Lung (tissue), 12 donors: Measurements from ENCODE around the gene GOLGA5. TPM values are rescaled to one million over a fixed set of nuclear protein-coding genes. Genes with fewer than 3 reads are reported as not detected.
"Not testable (repeated sequence)": the region's sequence is repeated elsewhere in the genome, so short reads cannot be mapped to it uniquely, and the experiment has no call there.

Experiments
- ATAC-seq: fragments of 200-7000 bp; cut with Tn5 transposase; one replicate; pipeline ENCODE4 v1.9.1; 2020; ENCODE audit warnings: moderate number of reproducible peaks; ENCODE audit not compliant: insufficient read depth, low FRiP score
- DNase-seq, 3 donors: peaks; one replicate each; pipeline ENCODE4 v3.0.0-alpha.2; 2013 to 2017
- H3K27ac ChIP-seq, 2 donors: one replicate each; pipeline ENCODE4 v1.5.1; 2013; ENCODE audit warnings: mild to moderate bottlenecking in 2 of 2, moderate library complexity in 2 of 2, control low read depth in 1 of 2, inconsistent platforms in 1 of 2, low read depth in 1 of 2, low read length in 1 of 2
- H3K27me3 ChIP-seq, 3 donors: one replicate each; pipeline ENCODE4 v1.5.1; 2013; ENCODE audit warnings: low read length in 2 of 3; ENCODE audit not compliant: control insufficient read depth in 3 of 3, insufficient read depth in 3 of 3
- H3K36me3 ChIP-seq, 4 donors: one replicate each; pipeline ENCODE4 v1.5.1; 2013; ENCODE audit warnings: low read length in 4 of 4, mild to moderate bottlenecking in 1 of 4, moderate library complexity in 1 of 4; ENCODE audit not compliant: control insufficient read depth in 4 of 4, insufficient read depth in 4 of 4
- H3K4me1 ChIP-seq, 5 donors: one replicate each; pipeline ENCODE4 v1.5.1; 2013; ENCODE audit warnings: low read length in 5 of 5, mild to moderate bottlenecking in 2 of 5, moderate library complexity in 1 of 5; ENCODE audit not compliant: control insufficient read depth in 5 of 5, insufficient read depth in 5 of 5
- H3K4me3 ChIP-seq: one replicate; pipeline ENCODE4 v1.5.1; 2013; ENCODE audit warnings: mild to moderate bottlenecking, control low read depth, moderate library complexity
- H3K9ac ChIP-seq, 2 donors: one replicate each; pipeline ENCODE4 v1.5.1; 2013; ENCODE audit warnings: low read length in 2 of 2, control low read depth in 1 of 2; ENCODE audit not compliant: insufficient read depth in 1 of 2
- H3K9me3 ChIP-seq, 4 donors: one replicate each; pipeline ENCODE4 v1.5.1; 2013; ENCODE audit warnings: low read length in 3 of 4, mild to moderate bottlenecking in 1 of 4, moderate library complexity in 1 of 4; ENCODE audit not compliant: control insufficient read depth in 4 of 4, insufficient read depth in 3 of 4
- WGBS, 2 donors: extraction: QIAGEN DNeasy Blood & Tissue Kit; methylation state at CpG; one replicate each; pipeline ENCODE4 v1.1.7; 2013; 5-methylcytosine and 5-hydroxymethylcytosine counted together
- polyA plus RNA-seq, 2 donors: library from polyadenylated mRNA; stranded (reverse); fragments of 200-250 nt; gene quantifications; one replicate each; pipeline ENCODE4 v1.2.1, GENCODE V29; 2013
- total RNA-seq, 2 donors: library from RNA; depleted of rRNA in 1 of 2; stranded (reverse); fragments of >200 nt in 1 of 2; gene quantifications; one replicate each; pipeline ENCODE4 v1.2.1, GENCODE V29; 2014 to 2021
- TF ChIP-seq, protein P1 (sequence below): IDR thresholded peaks from 2 replicates; pipeline ENCODE4 v1.5.1; 2012; ENCODE audit warnings: mild to moderate bottlenecking; ENCODE audit errors: control extremely low read depth, extremely low read depth
- donor health status: control.
- donor health status: control.
- donor health status: Bipolar disorder and iron deficiency.
- donor health status: healthy.
- donor health status: DM: yes; HTN: yes; CAD: no.

Gene GOLGA5
- total and polyA plus RNA-seq, 4 donors = 26.9 to 36.9 (median 34.0) TPM

DNA sequence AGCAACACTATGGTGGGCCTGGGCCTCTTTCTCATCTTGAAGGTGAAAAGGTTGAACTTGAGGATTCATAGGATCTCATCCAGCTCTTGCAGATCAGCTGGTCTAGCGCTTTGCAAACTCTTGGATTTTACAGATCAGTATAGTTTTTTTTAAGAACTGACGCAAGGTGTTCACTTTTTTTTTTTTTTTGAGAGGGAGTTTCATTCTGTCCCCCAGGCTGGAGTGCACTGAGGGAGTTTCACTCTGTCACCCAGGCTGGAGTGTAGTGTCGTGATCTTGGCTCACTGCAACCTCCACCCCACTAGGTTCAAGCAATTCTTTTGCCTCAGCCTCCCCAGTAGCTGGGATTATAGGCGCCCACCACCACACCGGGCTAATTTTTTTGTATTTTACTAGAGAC lies 25.3 kb upstream of the GOLGA5 start:
- ATAC-seq (no peak), DNase-seq (no peak)
- H3K27ac ChIP-seq = peak overlapping the region in 1 of 2 donors; percentile 40
- H3K9ac ChIP-seq = no peak overlapping the region
- no peaks in the 10 kb centered on the region for H3K36me3 ChIP-seq
- no peaks in the 10 kb centered on the region for H3K4me1 ChIP-seq
- TF ChIP-seq, protein P1, sequence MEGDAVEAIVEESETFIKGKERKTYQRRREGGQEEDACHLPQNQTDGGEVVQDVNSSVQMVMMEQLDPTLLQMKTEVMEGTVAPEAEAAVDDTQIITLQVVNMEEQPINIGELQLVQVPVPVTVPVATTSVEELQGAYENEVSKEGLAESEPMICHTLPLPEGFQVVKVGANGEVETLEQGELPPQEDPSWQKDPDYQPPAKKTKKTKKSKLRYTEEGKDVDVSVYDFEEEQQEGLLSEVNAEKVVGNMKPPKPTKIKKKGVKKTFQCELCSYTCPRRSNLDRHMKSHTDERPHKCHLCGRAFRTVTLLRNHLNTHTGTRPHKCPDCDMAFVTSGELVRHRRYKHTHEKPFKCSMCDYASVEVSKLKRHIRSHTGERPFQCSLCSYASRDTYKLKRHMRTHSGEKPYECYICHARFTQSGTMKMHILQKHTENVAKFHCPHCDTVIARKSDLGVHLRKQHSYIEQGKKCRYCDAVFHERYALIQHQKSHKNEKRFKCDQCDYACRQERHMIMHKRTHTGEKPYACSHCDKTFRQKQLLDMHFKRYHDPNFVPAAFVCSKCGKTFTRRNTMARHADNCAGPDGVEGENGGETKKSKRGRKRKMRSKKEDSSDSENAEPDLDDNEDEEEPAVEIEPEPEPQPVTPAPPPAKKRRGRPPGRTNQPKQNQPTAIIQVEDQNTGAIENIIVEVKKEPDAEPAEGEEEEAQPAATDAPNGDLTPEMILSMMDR = no peak
- H3K4me3 ChIP-seq = no peak overlapping the region
- no peaks in the 10 kb centered on the region for H3K9me3 ChIP-seq
- no peaks in the 10 kb centered on the region for H3K27me3 ChIP-seq
- WGBS, 2 donors = 91 to 95% methylated on average over 5 of the region's 5 CpGs

DNA sequence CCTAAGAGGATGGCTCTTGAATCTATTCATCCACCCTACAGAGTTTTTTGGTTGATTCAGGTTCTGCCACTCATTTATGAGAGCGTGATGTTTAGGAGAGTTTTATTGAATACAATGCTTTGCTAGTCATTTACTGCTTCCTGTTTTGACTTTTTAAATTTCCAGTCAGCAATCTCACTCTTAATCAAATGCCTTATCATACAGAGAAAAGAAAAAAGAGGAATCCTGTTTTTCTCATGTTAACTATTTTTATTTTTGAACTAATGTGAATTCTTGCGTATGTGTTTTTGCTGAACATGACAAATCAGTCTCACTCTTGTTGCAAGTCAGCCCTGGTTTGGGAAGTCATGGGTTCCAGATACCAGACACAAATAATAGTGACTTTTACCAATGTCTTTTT lies 23.6 kb upstream of the GOLGA5 start:
- no peak overlapping the region for H3K4me3 ChIP-seq
- no peaks in the 10 kb centered on the region for H3K36me3 ChIP-seq
- TF ChIP-seq, protein P1 = no peak
- 56 to 78% methylated on average over 2 of the region's 2 CpGs for WGBS, 2 donors
- no peak overlapping the region for H3K9ac ChIP-seq
- H3K9me3 ChIP-seq = no peaks in the 10 kb centered on the region
- ATAC-seq (no peak), DNase-seq (no peak)
- H3K27ac ChIP-seq = no peak overlapping the region
- no peaks in the 10 kb centered on the region for H3K27me3 ChIP-seq
- no peaks in the 10 kb centered on the region for H3K4me1 ChIP-seq

DNA sequence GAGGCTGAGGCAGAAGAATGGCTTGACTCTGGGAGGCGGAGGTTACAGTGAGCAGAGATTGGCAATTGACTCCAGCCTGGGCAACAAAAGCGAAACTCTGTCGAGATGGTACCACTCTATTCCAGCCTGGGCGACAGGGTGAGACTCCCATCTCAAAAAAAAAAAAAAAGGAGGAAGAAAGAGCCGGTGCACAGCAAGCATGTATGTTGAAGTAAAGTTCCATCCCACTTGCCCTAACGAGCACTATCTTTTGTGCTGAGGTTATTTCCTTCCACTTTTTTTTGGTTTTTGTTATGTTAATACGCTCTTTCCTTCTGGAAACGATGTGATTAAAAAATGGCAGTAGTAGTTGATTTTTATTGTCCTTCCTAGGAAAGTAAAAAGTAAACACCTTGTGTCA lies 19.5 kb upstream of the GOLGA5 start:
- H3K9ac ChIP-seq = no peak overlapping the region

DNA sequence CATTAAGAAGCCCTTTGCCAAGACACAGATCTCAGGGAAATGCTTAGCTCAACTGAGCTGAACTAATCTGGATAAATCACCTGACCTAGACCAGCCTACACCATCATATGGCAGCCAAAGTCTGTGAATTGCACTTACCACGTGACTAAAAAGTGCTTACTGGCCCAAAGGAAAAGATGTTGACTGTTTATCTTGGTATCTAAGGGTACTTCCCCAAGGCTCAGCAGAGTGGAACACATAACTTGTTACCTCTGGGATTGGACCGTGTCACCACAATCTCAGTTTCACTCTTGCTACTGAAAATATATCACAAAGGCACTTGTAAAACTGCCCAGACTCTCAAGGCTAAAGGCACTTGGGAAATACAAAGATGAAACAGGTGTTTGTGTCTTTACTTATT lies 18.8 kb upstream of the GOLGA5 start:
- not testable (repeated sequence) for H3K27me3 ChIP-seq, H3K4me3 ChIP-seq, H3K9me3 ChIP-seq, H3K36me3 ChIP-seq, H3K4me1 ChIP-seq, H3K27ac ChIP-seq, H3K9ac ChIP-seq
- ATAC-seq (peak; percentile 41), DNase-seq (peak in 1 of 3 donors; percentile 22)
- WGBS, 2 donors = 16% methylated on average over 2 of the region's 2 CpGs

More for the DNA sequence above, 19.5 kb upstream of the GOLGA5 start:
- DNase-seq (no peak), ATAC-seq (no peak)
- Histone ChIP-seq H3K27me3 (no peaks in the 10 kb centered on the region), H3K4me3 (no peak overlapping the region), H3K27ac (no peak overlapping the region), H3K4me1 (peaks cover 0 to 2% (median 0%) of the 10 kb centered on the region in 5 donors), H3K36me3 (no peaks in the 10 kb centered on the region), H3K9me3 (peaks cover 0 to 2% (median 0%) of the 10 kb centered on the region in 4 donors)
- TF ChIP-seq, protein P1 = no peak
- 66 to 77% methylated on average over 8 of the region's 8 CpGs for whole genome bisulfite sequencing, 2 donors

DNA sequence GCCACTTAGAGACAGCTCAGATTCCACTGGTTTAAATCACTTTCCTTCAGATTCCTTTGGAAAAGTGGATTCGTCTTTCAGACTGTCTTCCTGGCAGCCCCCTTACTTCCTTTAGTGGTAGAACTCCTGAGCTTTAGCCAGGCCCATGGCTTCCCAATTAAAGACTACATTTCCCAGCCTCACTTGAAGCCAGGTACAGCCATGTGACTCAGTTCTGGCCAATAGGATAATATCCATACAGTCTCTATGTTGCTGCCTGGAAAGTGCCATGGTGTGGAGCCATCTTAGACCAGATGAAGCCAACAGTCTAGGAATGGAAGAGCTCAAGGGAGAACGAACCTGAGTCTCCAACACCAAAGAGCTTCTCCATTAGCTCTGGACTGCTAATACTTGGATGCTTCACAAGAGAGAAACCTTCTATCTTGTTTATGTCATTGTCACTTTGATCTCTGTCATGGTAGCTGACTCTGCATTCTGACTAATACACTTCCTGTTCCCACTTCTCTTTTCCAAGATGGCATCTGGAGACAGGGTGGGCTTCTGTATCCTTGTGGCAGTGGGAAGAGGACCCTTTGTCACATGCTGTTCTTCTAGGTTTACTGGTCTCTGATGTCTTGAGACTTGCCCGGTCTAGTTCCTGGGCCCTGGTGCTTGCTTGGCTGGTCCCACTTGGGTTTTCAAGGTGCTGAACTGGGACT lies 15.1 kb upstream of the GOLGA5 start:
- 87 to 90% methylated on average over 2 of the region's 3 CpGs for WGBS, 2 donors
- H3K27ac ChIP-seq, H3K4me3 ChIP-seq, DNase-seq, H3K27me3 ChIP-seq, H3K4me1 ChIP-seq, H3K9me3 ChIP-seq, H3K36me3 ChIP-seq, H3K9ac ChIP-seq: not testable (repeated sequence)
- ATAC-seq = peak; percentile 19
